B cell (primary cell): ENCODE results near the gene ERG. TPM values are rescaled to one million over a fixed set of nuclear protein-coding genes. Genes with fewer than 3 reads are reported as not detected.

Experiments used
- ATAC-seq: fragments of 200-7000 bp; cut with Tn5 transposase; one replicate; pipeline ENCODE4 v1.10.0; 2021; ENCODE audit warnings: low read depth, mild to moderate bottlenecking, moderate number of reproducible peaks, moderate library complexity
- CTCF ChIA-PET: fragments of 350-600 bp; sonication (Branson Sonifier 250); formaldehyde crosslinking; loops from one replicate; lab custom pipeline; 2021; ENCODE audit warnings: antibody characterized with exemption, inconsistent platforms; lab: Charles Lee
- POLR2A ChIA-PET: fragments of 350-600 bp; sonication (Branson Sonifier 250); formaldehyde crosslinking; loops from one replicate; lab custom pipeline; 2021; ENCODE audit warnings: antibody characterized with exemption; lab: Charles Lee
- DNase-seq: peaks from one replicate; pipeline ENCODE4 v3.0.0; 2013
- H2AFZ ChIP-seq: 2 replicates; pipeline ENCODE4 v1.6.1; 2012; ENCODE audit warnings: mild to moderate bottlenecking, low read depth, low read length; ENCODE audit not compliant: insufficient read depth, poor library complexity, severe bottlenecking
- H3K27ac ChIP-seq, 2 donors: 1 replicate in 1 of 2; 2 replicates in 1 of 2; pipeline ENCODE4 v1.5.1; 2012 to 2013; ENCODE audit warnings: low read length in 2 of 2, mild to moderate bottlenecking in 2 of 2, moderate library complexity in 1 of 2
- H3K27me3 ChIP-seq, 4 experiments: fragments of 200-600 bp in 1 of 4; sonication (generic) in 1 of 4; replicated peaks in 1 of 4; 1 replicate in 2 of 4; 2 replicates in 2 of 4; pipeline versions ENCODE4 v1.6.1 to v1.7.0; 2013 to 2016; ENCODE audit warnings: low read length in 3 of 4, mild to moderate bottlenecking in 2 of 4, mixed read lengths in 1 of 4, moderate library complexity in 1 of 4; ENCODE audit not compliant: insufficient read depth in 4 of 4, control insufficient read depth in 3 of 4; ENCODE audit errors: control extremely low read depth in 1 of 4
- H3K36me3 ChIP-seq, 2 experiments: replicated peaks in 1 of 2; 1 replicate in 1 of 2; 2 replicates in 1 of 2; pipeline versions ENCODE4 v1.6.1 to v1.7.1; 2013; ENCODE audit warnings: low read length in 1 of 2; ENCODE audit not compliant: insufficient read depth in 2 of 2, control insufficient read depth in 1 of 2; ENCODE audit errors: control extremely low read depth in 1 of 2, extremely low read depth in 1 of 2
- H3K4me1 ChIP-seq, 2 donors: fragments of 200-600 bp in 1 of 2; sonication (generic) in 1 of 2; 1 replicate in 1 of 2; 2 replicates in 1 of 2; pipeline versions ENCODE4 v1.5.1 to v1.6.1; 2013 to 2017; ENCODE audit warnings: low read length in 2 of 2; ENCODE audit not compliant: control insufficient read depth in 2 of 2, insufficient read depth in 2 of 2
- H3K4me2 ChIP-seq: replicated peaks from 2 replicates; pipeline ENCODE3; 2012; ENCODE audit warnings: mild to moderate bottlenecking, low read depth, low read length; ENCODE audit not compliant: poor library complexity, severe bottlenecking
- H3K4me3 ChIP-seq, 5 experiments: fragments of 200-600 bp in 1 of 5; sonication (generic) in 1 of 5; 1 replicate in 3 of 5; 2 replicates in 2 of 5; pipeline versions ENCODE4 v1.5.1 to v1.7.0; 2011 to 2016; ENCODE audit warnings: low read length in 4 of 5, mild to moderate bottlenecking in 4 of 5, low read depth in 2 of 5, control low read depth in 1 of 5, moderate library complexity in 1 of 5; ENCODE audit not compliant: insufficient read depth in 1 of 5; ENCODE audit errors: control extremely low read depth in 1 of 5, extremely low read depth in 1 of 5
- H3K79me2 ChIP-seq: fragments of 200-600 bp; sonication (generic); one replicate; pipeline ENCODE4 v1.6.0; 2016; ENCODE audit warnings: low read length; ENCODE audit not compliant: control insufficient read depth, insufficient read depth
- H3K9ac ChIP-seq: fragments of 200-600 bp; sonication (generic); 2 replicates; pipeline ENCODE4 v1.6.1; 2017; ENCODE audit warnings: mild to moderate bottlenecking, low read length, moderate library complexity
- H3K9me3 ChIP-seq, 3 donors: one replicate each; pipeline versions ENCODE4 v1.6.1 to v1.7.1; 2013; ENCODE audit warnings: low read length in 2 of 3; ENCODE audit not compliant: control insufficient read depth in 2 of 3, insufficient read depth in 1 of 3; ENCODE audit errors: control extremely low read depth in 1 of 3
- H4K20me1 ChIP-seq: 2 replicates; pipeline ENCODE4 v1.6.0; 2012; ENCODE audit warnings: mild to moderate bottlenecking, low read length; ENCODE audit not compliant: insufficient read depth, control insufficient read depth, poor library complexity, severe bottlenecking
- H3K27ac Mint-ChIP-seq: one replicate; pipeline ENCODE4 v1.8.0; 2021; ENCODE audit warnings: mixed read lengths
- H3K27me3 Mint-ChIP-seq: one replicate; pipeline ENCODE4 v1.8.0; 2021; ENCODE audit warnings: mixed read lengths
- H3K4me1 Mint-ChIP-seq: one replicate; pipeline ENCODE4 v1.8.0; 2021; ENCODE audit warnings: mixed read lengths
- H3K4me3 Mint-ChIP-seq: one replicate; pipeline ENCODE4 v1.8.0; 2021; ENCODE audit warnings: mixed read lengths
- H3K9me3 Mint-ChIP-seq: one replicate; pipeline ENCODE4 v1.8.0; 2022; ENCODE audit warnings: mixed read lengths; ENCODE audit not compliant: insufficient read depth
- EZH2 ChIP-seq: IDR thresholded peaks from 2 replicates; pipeline ENCODE4 v1.6.1; 2012; ENCODE audit warnings: borderline replicate concordance, low read depth, mild to moderate bottlenecking, moderate library complexity, low read length; ENCODE audit not compliant: insufficient read depth, poor library complexity, severe bottlenecking
- WGBS: methylation state at CpG from one replicate; pipeline ENCODE4 v1.1.5; 2013; ENCODE audit warnings: missing lambda C conversion rate; ENCODE audit not compliant: insufficient coverage; 5-methylcytosine and 5-hydroxymethylcytosine counted together
- intact Hi-C: fragments of 100-400 bp; cut with micrococcal nuclease; formaldehyde crosslinking; loops from one replicate; pipeline ENCODE4 v1.10.0; 2022
- polyA minus RNA-seq: library from RNA; depleted of rRNA, polyadenylated mRNA; stranded (reverse); fragments of >200 nt; gene quantifications from 2 replicates; pipeline ENCODE4 v1.2.3, GENCODE V29; 2012
- polyA plus RNA-seq: library from polyadenylated mRNA; depleted of rRNA; stranded (reverse); fragments of >200 nt; gene quantifications from 2 replicates; pipeline ENCODE4 v1.2.3, GENCODE V29; 2012
- total RNA-seq, 2 donors: library from RNA; stranded (reverse); fragments of 120-200 nt in 1 of 2; gene quantifications; 1 replicate in 1 of 2; 2 replicates in 1 of 2; pipeline versions ENCODE4 v1.2.3 to v1.2.4, GENCODE V29; 2013 to 2022
- TF ChIP-seq, protein P1 (sequence below): fragments of 200-600 bp; IDR thresholded peaks from one replicate; pipeline ENCODE4 v1.8.0; 2022; ENCODE audit warnings: antibody characterized with exemption, mild to moderate bottlenecking

Gene ERG, protein sequence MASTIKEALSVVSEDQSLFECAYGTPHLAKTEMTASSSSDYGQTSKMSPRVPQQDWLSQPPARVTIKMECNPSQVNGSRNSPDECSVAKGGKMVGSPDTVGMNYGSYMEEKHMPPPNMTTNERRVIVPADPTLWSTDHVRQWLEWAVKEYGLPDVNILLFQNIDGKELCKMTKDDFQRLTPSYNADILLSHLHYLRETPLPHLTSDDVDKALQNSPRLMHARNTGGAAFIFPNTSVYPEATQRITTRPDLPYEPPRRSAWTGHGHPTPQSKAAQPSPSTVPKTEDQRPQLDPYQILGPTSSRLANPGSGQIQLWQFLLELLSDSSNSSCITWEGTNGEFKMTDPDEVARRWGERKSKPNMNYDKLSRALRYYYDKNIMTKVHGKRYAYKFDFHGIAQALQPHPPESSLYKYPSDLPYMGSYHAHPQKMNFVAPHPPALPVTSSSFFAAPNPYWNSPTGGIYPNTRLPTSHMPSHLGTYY
- total RNA-seq, result 0.17 TPM in 1 of 2 replicates, not detected in the other
- total RNA-seq (2013), result 0.23 TPM
- polyA plus RNA-seq, result not detected in 2 replicates
- not detected in 2 replicates for polyA minus RNA-seq

DNA sequence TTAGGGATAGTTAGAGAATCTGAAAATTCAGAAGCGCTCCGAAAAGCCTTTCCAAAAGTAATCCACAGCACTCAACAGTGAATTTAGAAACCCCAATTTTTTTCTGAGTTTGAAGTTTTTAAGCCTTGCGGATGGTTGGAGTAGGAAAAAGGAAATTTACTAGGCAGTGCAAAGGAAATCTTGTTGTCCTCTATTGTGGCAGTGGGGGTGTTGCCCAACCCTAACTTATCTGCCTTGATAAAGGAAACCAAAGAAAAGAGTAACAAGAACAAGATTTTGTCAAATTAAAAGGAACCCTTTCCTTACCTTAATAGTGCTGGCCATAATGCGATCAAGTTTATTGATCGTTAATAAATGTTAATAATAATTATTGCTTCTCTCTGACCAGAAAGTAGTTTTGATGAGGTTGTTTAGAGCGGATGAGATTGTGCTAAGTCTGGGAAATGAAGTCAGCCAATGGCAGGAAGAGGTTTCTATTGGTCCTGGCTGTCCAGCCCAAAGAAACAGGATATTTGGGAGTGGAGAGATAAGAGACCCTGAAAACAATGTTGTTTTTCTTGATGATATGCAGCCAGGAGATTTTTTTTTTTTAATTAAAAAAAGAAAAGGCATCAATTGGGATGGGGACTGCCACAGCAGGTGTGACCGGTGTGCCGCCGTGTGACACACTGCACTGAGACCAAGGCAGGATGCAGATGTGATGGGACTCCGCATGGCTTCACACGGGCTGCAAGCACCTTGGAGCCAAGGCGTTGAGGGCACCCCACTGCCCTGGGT, at the start of gene ERG:
Gene ERG, minus strand, starts transcription at position 421 of the 777 bp plus-strand sequence. Its CDS starts 97 bp downstream, at position 324.
- peaks cover 0 to 5% (median 0%) of the 10 kb centered on the region in 3 donors for H3K9me3 ChIP-seq
- H3K36me3 ChIP-seq, result no peaks in the 10 kb centered on the region
- intact Hi-C loops, result no loop called here
- H3K4me2 ChIP-seq, result no peak within 1 kb of the TSS
- ATAC-seq (no peak), DNase-seq (no peak)
- TF ChIP-seq, protein P1, sequence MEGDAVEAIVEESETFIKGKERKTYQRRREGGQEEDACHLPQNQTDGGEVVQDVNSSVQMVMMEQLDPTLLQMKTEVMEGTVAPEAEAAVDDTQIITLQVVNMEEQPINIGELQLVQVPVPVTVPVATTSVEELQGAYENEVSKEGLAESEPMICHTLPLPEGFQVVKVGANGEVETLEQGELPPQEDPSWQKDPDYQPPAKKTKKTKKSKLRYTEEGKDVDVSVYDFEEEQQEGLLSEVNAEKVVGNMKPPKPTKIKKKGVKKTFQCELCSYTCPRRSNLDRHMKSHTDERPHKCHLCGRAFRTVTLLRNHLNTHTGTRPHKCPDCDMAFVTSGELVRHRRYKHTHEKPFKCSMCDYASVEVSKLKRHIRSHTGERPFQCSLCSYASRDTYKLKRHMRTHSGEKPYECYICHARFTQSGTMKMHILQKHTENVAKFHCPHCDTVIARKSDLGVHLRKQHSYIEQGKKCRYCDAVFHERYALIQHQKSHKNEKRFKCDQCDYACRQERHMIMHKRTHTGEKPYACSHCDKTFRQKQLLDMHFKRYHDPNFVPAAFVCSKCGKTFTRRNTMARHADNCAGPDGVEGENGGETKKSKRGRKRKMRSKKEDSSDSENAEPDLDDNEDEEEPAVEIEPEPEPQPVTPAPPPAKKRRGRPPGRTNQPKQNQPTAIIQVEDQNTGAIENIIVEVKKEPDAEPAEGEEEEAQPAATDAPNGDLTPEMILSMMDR, result no peak
- no peak for TF ChIP-seq EZH2
- H3K27ac ChIP-seq, result no peak within 1 kb of the TSS
- H3K4me3 ChIP-seq, result no peak within 1 kb of the TSS
- H3K4me1 ChIP-seq, result no peaks in the 10 kb centered on the region
- Mint-ChIP-seq H3K4me1 (peaks cover 1% of the 10 kb centered on the region), H3K4me3 (no peak within 1 kb of the TSS), H3K9me3 (no peaks in the 10 kb centered on the region), H3K27ac (no peak within 1 kb of the TSS), H3K27me3 (peaks cover 49% of the 10 kb centered on the region)
- H2AFZ ChIP-seq, result no peak within 1 kb of the TSS
- ChIA-PET POLR2A (no interaction called here), CTCF (no interaction called here)
- 0% methylated on average over 6 of the region's 12 CpGs for WGBS
- H3K79me2 ChIP-seq, result no peaks in the 10 kb centered on the region
- H3K27me3 ChIP-seq, result peaks cover 0 to 30% (median 14%) of the 10 kb centered on the region in 4 experiments
- H3K9ac ChIP-seq, result no peak within 1 kb of the TSS
- no peaks in the 10 kb centered on the region for H4K20me1 ChIP-seq
